H9 (cell line): ENCODE data around the gene OR2F1. TPM values are rescaled to one million over a fixed set of nuclear protein-coding genes. Genes with fewer than 3 reads are reported as not detected.

Source experiments
- DNase-seq: peaks from one replicate; pipeline ENCODE4 v3.0.0-alpha.2; 2017
- H2AFZ ChIP-seq: one replicate; pipeline ENCODE4 v1.6.1; 2013; ENCODE audit warnings: mild to moderate bottlenecking, low read length, control low read depth, moderate library complexity
- H2AK5ac ChIP-seq: 2 replicates; pipeline ENCODE4 v1.6.1; 2013; ENCODE audit warnings: low read length, control low read depth, mixed read lengths; ENCODE audit not compliant: insufficient read length
- H2BK120ac ChIP-seq: one replicate; pipeline ENCODE4 v1.6.1; 2013; ENCODE audit warnings: low read depth, mild to moderate bottlenecking, low read length, control low read depth, inconsistent platforms; ENCODE audit not compliant: poor library complexity, severe bottlenecking
- H2BK12ac ChIP-seq: 2 replicates; pipeline ENCODE4 v1.6.1; 2013; ENCODE audit warnings: low read length, control low read depth, mixed read lengths, low read depth; ENCODE audit not compliant: insufficient read length
- H2BK15ac ChIP-seq: 2 replicates; pipeline ENCODE4 v1.6.1; 2013; ENCODE audit warnings: low read depth, low read length, control low read depth
- H2BK20ac ChIP-seq: one replicate; pipeline ENCODE4 v1.6.1; 2013; ENCODE audit warnings: low read depth, mild to moderate bottlenecking, low read length, control low read depth, inconsistent platforms; ENCODE audit not compliant: poor library complexity, severe bottlenecking
- H2BK5ac ChIP-seq: 2 replicates; pipeline ENCODE4 v1.6.1; 2013; ENCODE audit warnings: low read length, control low read depth, mixed read lengths; ENCODE audit not compliant: insufficient read length
- H3K14ac ChIP-seq: 2 replicates; pipeline ENCODE4 v1.6.1; 2013; ENCODE audit warnings: low read length, control low read depth; ENCODE audit not compliant: insufficient read depth
- H3K18ac ChIP-seq: 2 replicates; pipeline ENCODE4 v1.6.1; 2013; ENCODE audit warnings: low read depth, mild to moderate bottlenecking, mixed read lengths, low read length, control low read depth; ENCODE audit not compliant: insufficient read length
- H3K23ac ChIP-seq: 2 replicates; pipeline ENCODE4 v1.6.1; 2013; ENCODE audit warnings: low read length, control low read depth, mixed read lengths, low read depth; ENCODE audit not compliant: insufficient read length
- H3K23me2 ChIP-seq: 2 replicates; pipeline ENCODE4 v1.6.1; 2013; ENCODE audit warnings: low read depth, mild to moderate bottlenecking, mixed read lengths, low read length, control low read depth; ENCODE audit not compliant: insufficient read length, poor library complexity, severe bottlenecking
- H3K27ac ChIP-seq: 2 replicates; pipeline ENCODE4 v1.5.1; 2013; ENCODE audit warnings: low read length, control low read depth, mixed read lengths, low read depth; ENCODE audit not compliant: insufficient read length
- H3K27me3 ChIP-seq: 2 replicates; pipeline ENCODE4 v1.6.1; 2013; ENCODE audit warnings: low read length, control low read depth, inconsistent platforms; ENCODE audit not compliant: insufficient read depth
- H3K4ac ChIP-seq: 2 replicates; pipeline ENCODE4 v1.6.1; 2013; ENCODE audit warnings: low read depth, mild to moderate bottlenecking, control low read depth, inconsistent platforms, low read length, moderate library complexity
- H3K4me1 ChIP-seq: 2 replicates; pipeline ENCODE4 v1.6.1; 2013; ENCODE audit warnings: low read length, control low read depth, inconsistent platforms; ENCODE audit not compliant: insufficient read depth
- H3K4me2 ChIP-seq: 2 replicates; pipeline ENCODE4 v1.6.1; 2013; ENCODE audit warnings: low read length, control low read depth, mixed read lengths; ENCODE audit not compliant: insufficient read length, insufficient read depth
- H3K56ac ChIP-seq: 2 replicates; pipeline ENCODE4 v1.6.1; 2013; ENCODE audit warnings: low read depth, mild to moderate bottlenecking, mixed read lengths, low read length, control low read depth; ENCODE audit not compliant: insufficient read length
- H3K79me1 ChIP-seq: 2 replicates; pipeline ENCODE4 v1.6.1; 2013; ENCODE audit warnings: low read depth, mild to moderate bottlenecking, moderate library complexity, low read length, control low read depth, inconsistent platforms; ENCODE audit not compliant: insufficient read depth, poor library complexity, severe bottlenecking
- H3K79me2 ChIP-seq: 2 replicates; pipeline ENCODE4 v1.6.1; 2013; ENCODE audit warnings: low read length, control low read depth, inconsistent platforms; ENCODE audit not compliant: insufficient read depth
- H3K9ac ChIP-seq: 2 replicates; pipeline ENCODE4 v1.6.1; 2013; ENCODE audit warnings: low read length, control low read depth, mixed read lengths; ENCODE audit not compliant: insufficient read length; ENCODE audit errors: extremely low read depth
- H3K9me3 ChIP-seq: one replicate; pipeline ENCODE4 v1.6.1; 2013; ENCODE audit warnings: low read depth, low read length, inconsistent platforms; ENCODE audit not compliant: control insufficient read depth
- H3T11ph ChIP-seq: one replicate; pipeline ENCODE4 v1.6.1; 2013; ENCODE audit warnings: mild to moderate bottlenecking, low read length, control low read depth, inconsistent platforms
- H4K20me1 ChIP-seq: one replicate; pipeline ENCODE4 v1.6.1; 2013; ENCODE audit not compliant: control insufficient read depth, insufficient read length, insufficient read depth
- H4K5ac ChIP-seq: 2 replicates; pipeline ENCODE4 v1.6.1; 2013; ENCODE audit warnings: low read depth, mild to moderate bottlenecking, mixed read lengths, low read length, control low read depth; ENCODE audit not compliant: insufficient read length
- H4K8ac ChIP-seq: replicated peaks from 2 replicates; pipeline ENCODE4 v1.6.1; 2013; ENCODE audit warnings: low read length, control low read depth, mixed read lengths, low read depth; ENCODE audit not compliant: insufficient read length
- H4K91ac ChIP-seq: 2 replicates; pipeline ENCODE4 v1.6.1; 2013; ENCODE audit warnings: low read depth, mild to moderate bottlenecking, moderate library complexity, mixed read lengths, low read length, control low read depth; ENCODE audit not compliant: insufficient read length
- H3K27ac Mint-ChIP-seq, 3 experiments: 2 replicates in 2 of 3; 3 replicates in 1 of 3; pipeline ENCODE4 v1.8.0; 2020 to 2021; ENCODE audit warnings: mixed read lengths in 3 of 3, mild to moderate bottlenecking in 1 of 3, moderate library complexity in 1 of 3
- H3K27me3 Mint-ChIP-seq: 2 replicates; pipeline ENCODE4 v1.8.0; 2021; ENCODE audit warnings: low read depth, mild to moderate bottlenecking, moderate library complexity, mixed read lengths
- H3K36me3 Mint-ChIP-seq, 3 experiments: 2 replicates in 2 of 3; 3 replicates in 1 of 3; pipeline ENCODE4 v1.8.0; 2020 to 2021; ENCODE audit warnings: low read depth in 3 of 3, mixed read lengths in 3 of 3; ENCODE audit not compliant: insufficient read depth in 1 of 3
- H3K4me1 Mint-ChIP-seq, 2 experiments: 2 replicates each; pipeline ENCODE4 v1.8.0; 2020; ENCODE audit warnings: mixed read lengths in 2 of 2
- H3K4me3 Mint-ChIP-seq, 2 experiments: 2 replicates in 1 of 2; 3 replicates in 1 of 2; pipeline ENCODE4 v1.8.0; 2020 to 2021; ENCODE audit warnings: mild to moderate bottlenecking in 2 of 2, mixed read lengths in 2 of 2, moderate library complexity in 1 of 2
- H3K9me3 Mint-ChIP-seq, 2 experiments: 2 replicates in 1 of 2; 3 replicates in 1 of 2; pipeline ENCODE4 v1.8.0; 2020; ENCODE audit warnings: mild to moderate bottlenecking in 2 of 2, mixed read lengths in 2 of 2, moderate library complexity in 1 of 2
- WGBS: extraction: QIAGEN DNeasy Blood & Tissue Kit; methylation state at CpG from one replicate; pipeline ENCODE4 v1.1.7; 2013; ENCODE audit warnings: missing lambda C conversion rate, low lambda C conversion rate, mixed read lengths; ENCODE audit not compliant: insufficient read length; ENCODE audit errors: extremely low coverage; 5-methylcytosine and 5-hydroxymethylcytosine counted together
- total RNA-seq: library from RNA; stranded (reverse); gene quantifications from 2 replicates; pipeline ENCODE4 v1.2.1, GENCODE V29; 2021
- TF ChIP-seq, protein P1 (sequence below): fragments of 200-600 bp; sonication (generic); conservative IDR thresholded peaks from 3 replicates; pipeline ENCODE4 v1.8.0; 2021; ENCODE audit warnings: antibody characterized with exemption, mild to moderate bottlenecking

Gene OR2F1
- total RNA-seq, 1 experiment from 2014 or later = not detected

DNA sequence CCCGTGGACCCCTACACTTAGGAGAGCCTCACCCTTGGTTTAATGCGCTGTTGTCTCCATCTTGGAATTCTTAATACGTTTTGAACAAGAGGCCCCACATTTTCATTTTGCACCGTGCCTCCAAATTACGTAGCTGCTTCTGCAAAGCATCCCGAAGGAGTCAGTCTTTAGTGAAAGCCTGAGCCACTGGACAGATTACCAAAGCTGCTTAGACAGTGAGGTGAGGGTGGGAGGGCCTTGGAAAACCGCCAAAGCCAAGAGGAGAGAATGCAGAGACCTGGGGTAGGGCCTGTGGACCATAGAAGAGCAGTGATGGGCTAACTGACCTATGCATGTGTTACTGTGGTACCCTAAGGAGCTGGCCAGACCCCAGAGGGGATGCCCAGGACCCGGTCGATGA, 48.5 kb upstream of the OR2F1 start:
- H3K79me2 ChIP-seq = peaks cover under 1% of the 10 kb centered on the region; the same call in 1 of the 2 replicates
- H3K4me1 ChIP-seq = peaks cover 5% of the 10 kb centered on the region; the same call in 1 of the 2 replicates
- no peak overlapping the region for H2BK15ac ChIP-seq
- H3K27ac ChIP-seq = no peak overlapping the region
- no peak overlapping the region for H2BK120ac ChIP-seq
- H4K20me1 ChIP-seq = no peaks in the 10 kb centered on the region
- H4K91ac ChIP-seq = no peak overlapping the region
- no peaks in the 10 kb centered on the region for H3K27me3 ChIP-seq
- no peak overlapping the region for H3T11ph ChIP-seq
- WGBS = no CpG with 5 or more reads among the region's 9 CpGs
- no peak overlapping the region for H2BK20ac ChIP-seq
- H3K4me2 ChIP-seq = no peak overlapping the region
- H2BK12ac ChIP-seq = no peak overlapping the region
- H3K9me3 ChIP-seq = no peaks in the 10 kb centered on the region
- no peak for DNase-seq
- H2AK5ac ChIP-seq = no peak overlapping the region
- peaks cover 9% of the 10 kb centered on the region for H3K27me3 Mint-ChIP-seq
- H3K4ac ChIP-seq = no peak overlapping the region
- H2BK5ac ChIP-seq = no peak overlapping the region
- H3K4me3 Mint-ChIP-seq = no peak overlapping the region
- H4K8ac ChIP-seq = no peak overlapping the region
- H3K79me1 ChIP-seq = no peaks in the 10 kb centered on the region
- no peak overlapping the region for H3K14ac ChIP-seq
- TF ChIP-seq, protein P1, sequence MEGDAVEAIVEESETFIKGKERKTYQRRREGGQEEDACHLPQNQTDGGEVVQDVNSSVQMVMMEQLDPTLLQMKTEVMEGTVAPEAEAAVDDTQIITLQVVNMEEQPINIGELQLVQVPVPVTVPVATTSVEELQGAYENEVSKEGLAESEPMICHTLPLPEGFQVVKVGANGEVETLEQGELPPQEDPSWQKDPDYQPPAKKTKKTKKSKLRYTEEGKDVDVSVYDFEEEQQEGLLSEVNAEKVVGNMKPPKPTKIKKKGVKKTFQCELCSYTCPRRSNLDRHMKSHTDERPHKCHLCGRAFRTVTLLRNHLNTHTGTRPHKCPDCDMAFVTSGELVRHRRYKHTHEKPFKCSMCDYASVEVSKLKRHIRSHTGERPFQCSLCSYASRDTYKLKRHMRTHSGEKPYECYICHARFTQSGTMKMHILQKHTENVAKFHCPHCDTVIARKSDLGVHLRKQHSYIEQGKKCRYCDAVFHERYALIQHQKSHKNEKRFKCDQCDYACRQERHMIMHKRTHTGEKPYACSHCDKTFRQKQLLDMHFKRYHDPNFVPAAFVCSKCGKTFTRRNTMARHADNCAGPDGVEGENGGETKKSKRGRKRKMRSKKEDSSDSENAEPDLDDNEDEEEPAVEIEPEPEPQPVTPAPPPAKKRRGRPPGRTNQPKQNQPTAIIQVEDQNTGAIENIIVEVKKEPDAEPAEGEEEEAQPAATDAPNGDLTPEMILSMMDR = no peak
- no peak overlapping the region for H3K9ac ChIP-seq
- H4K5ac ChIP-seq = no peak overlapping the region
- H3K18ac ChIP-seq = no peak overlapping the region
- H3K23ac ChIP-seq = no peak overlapping the region
- no peak overlapping the region for H3K27ac Mint-ChIP-seq
- H3K23me2 ChIP-seq = peaks cover 3% of the 10 kb centered on the region
- H3K56ac ChIP-seq = no peak overlapping the region
- H2AFZ ChIP-seq = no peak overlapping the region
- H3K36me3 Mint-ChIP-seq = no peaks in the 10 kb centered on the region
- H3K4me1 Mint-ChIP-seq = peaks cover 42 to 44% of the 10 kb centered on the region in 2 experiments
- no peaks in the 10 kb centered on the region; a peak in 1 of 5 replicates for H3K9me3 Mint-ChIP-seq
